Esophagus (tissue), 2 donors: ENCODE results near the gene MSTO1. TPM values are rescaled to one million over a fixed set of nuclear protein-coding genes. Genes with fewer than 3 reads are reported as not detected.
"Not testable (repeated sequence)": the region's sequence is repeated elsewhere in the genome, so short reads cannot be mapped to it uniquely, and the experiment has no call there.

Experiments
- H3K27ac ChIP-seq, 2 donors: one replicate each; pipeline ENCODE4 v1.5.1; 2013; ENCODE audit warnings: low read depth in 2 of 2, mild to moderate bottlenecking in 2 of 2, inconsistent platforms in 1 of 2, low read length in 1 of 2, moderate library complexity in 1 of 2
- H3K27me3 ChIP-seq, 2 donors: one replicate each; pipeline ENCODE4 v1.6.1; 2013; ENCODE audit warnings: low read length in 2 of 2, control low read depth in 1 of 2, mild to moderate bottlenecking in 1 of 2; ENCODE audit not compliant: insufficient read depth in 2 of 2, control insufficient read depth in 1 of 2
- H3K36me3 ChIP-seq, 2 donors: one replicate each; pipeline ENCODE4 v1.6.1; 2013; ENCODE audit warnings: low read length in 1 of 2; ENCODE audit not compliant: control insufficient read depth in 2 of 2, insufficient read depth in 2 of 2
- H3K4me1 ChIP-seq, 2 donors: one replicate each; pipeline ENCODE4 v1.6.1; 2013; ENCODE audit warnings: low read length in 1 of 2; ENCODE audit not compliant: control insufficient read depth in 2 of 2, insufficient read depth in 2 of 2
- H3K4me3 ChIP-seq, 2 donors: one replicate each; pipeline ENCODE4 v1.5.1; 2013; ENCODE audit warnings: low read length in 2 of 2, mild to moderate bottlenecking in 2 of 2, low read depth in 1 of 2, moderate library complexity in 1 of 2
- H3K9me3 ChIP-seq, 2 donors: one replicate each; pipeline ENCODE4 v1.6.1; 2013; ENCODE audit warnings: mild to moderate bottlenecking in 2 of 2, low read depth in 1 of 2, low read length in 1 of 2, moderate library complexity in 1 of 2; ENCODE audit not compliant: control insufficient read depth in 2 of 2, insufficient read depth in 1 of 2
- WGBS, 2 donors: extraction: QIAGEN DNeasy Blood & Tissue Kit; methylation state at CpG; one replicate each; pipeline ENCODE4 v1.1.7; 2013; 5-methylcytosine and 5-hydroxymethylcytosine counted together
- polyA plus RNA-seq, 2 donors: library from polyadenylated mRNA; stranded (reverse); fragments of 200-250 nt; gene quantifications; one replicate each; pipeline ENCODE4 v1.2.3, GENCODE V29; 2013
- donor health status: healthy with polysubstance abuse.
- donor health status: Bipolar disorder and iron deficiency.

Gene MSTO1
- polyA plus RNA-seq, 2 donors: 18.5 to 27.6 TPM

GRCh38 chr1:155661239-155661638 is 51.2 kb downstream of the MSTO1 start:
- H3K9me3 ChIP-seq, H3K27me3 ChIP-seq, H3K4me3 ChIP-seq, H3K4me1 ChIP-seq, H3K27ac ChIP-seq: not testable (repeated sequence)
- 93 to 96% methylated on average over 3 to 4 of the region's 4 CpGs for WGBS, 2 donors
- H3K36me3 ChIP-seq: peaks cover 10 to 28% of the 10 kb centered on the region in 2 donors

Other genes with a start within 250 kb of the MSTO1 start
- 1 to 10 TPM; 5.9 to 7.2 TPM for gene ASH1L, start 47.4 kb upstream of the MSTO1 start, polyA plus RNA-seq
- 10 to 100 TPM; 31.8 to 37.4 TPM for gene YY1AP1, start 78.6 kb downstream of the MSTO1 start, polyA plus RNA-seq
- gene DAP3, start 78.9 kb downstream of the MSTO1 start, polyA plus RNA-seq: 10 to 100 TPM; 57.6 to 65.8 TPM
- gene GON4L, start 247.0 kb downstream of the MSTO1 start, polyA plus RNA-seq: 10 to 100 TPM; 11.0 to 19.8 TPM
- gene SYT11, start 249.3 kb downstream of the MSTO1 start, polyA plus RNA-seq: under 1 TPM; 0.20 to 0.99 TPM